ENCODE measurements around the gene ITIH4.

GRCh38 chr3:52770496-52771333 is 59.8 kb downstream of the ITIH4 start, which contains the start of gene NEK4:
- TF ChIP-seq REST (IDR thresholded peaks at IDR 0.05; ENCODE audit: low read depth) (no peak), TCF12 (IDR thresholded peaks at IDR 0.05; ENCODE audit: low read depth) (0 out of 2 replicates have a peak, but pooled peaks have one; percentile 35), FOXM1 (IDR thresholded peaks at IDR 0.05; ENCODE audit: borderline replicate concordance, low read depth) (no peak), TAF1 (IDR thresholded peaks at IDR 0.05; ENCODE audit: low read depth) (peak; percentile 97), CREB1 (IDR thresholded peaks at IDR 0.05; ENCODE audit: low read depth) (peak; percentile 32; the same call in 1 of the 2 replicates), EP300 (IDR thresholded peaks at IDR 0.05; ENCODE audit: borderline replicate concordance) (no peak), MAX (IDR thresholded peaks at IDR 0.05) (peak; percentile 63), YY1 (IDR thresholded peaks at IDR 0.05; ENCODE audit: low read depth) (peak; percentile 79; the same call in 1 of the 2 replicates), CEBPB (IDR thresholded peaks at IDR 0.05) (no peak), TEAD4 (IDR thresholded peaks at IDR 0.05) (no peak), ZBTB7A (IDR thresholded peaks at IDR 0.05; ENCODE audit: low read depth) (peak; percentile 3; the same call in 1 of the 2 replicates), RAD21 (IDR thresholded peaks at IDR 0.05; ENCODE audit: low read depth) (no peak), NFIC (IDR thresholded peaks at IDR 0.05) (no peak)

Measured in Ishikawa (cell line).